Measurements from ENCODE around the gene ARHGAP26. TPM values are rescaled to one million over a fixed set of nuclear protein-coding genes. Genes with fewer than 3 reads are reported as not detected.
A peak's percentile ranks its signal among the peaks of the same experiment; 100 is the strongest.

The ARHGAP26 gene
- total and polyA plus RNA-seq, 7 donors = 2.5 to 28.7 (median 12.0) TPM

- Histone ChIP-seq H3K9me3 (no peaks in the 10 kb centered on the region), H3K27ac (peak overlapping the region; percentile 80), H3K27me3 (ENCODE audit: insufficient read depth in 3 of 3, low read length in 2 of 3) (no peaks in the 10 kb centered on the region), H3K4me1 (peaks cover 16% of the 10 kb centered on the region), H3K36me3 (ENCODE audit: insufficient read depth in 1 of 2, low read depth in 1 of 2) (no peaks in the 10 kb centered on the region), H3K4me3 (peak overlapping the region; percentile 90)
- intact Hi-C loops (cut with DNase I) = loop anchor here in 1 of 2 donors (2.0 to 5.0 kb wide), 2 partner anchors 46 to 96 kb away; no protein-coding TSS in a partner anchor
- WGBS, 3 donors = 0 to 2% (median 0%) methylated on average over 69 to 86 of the region's 86 CpGs
- ATAC-seq (peak; percentile 10 to 28 (median 22)), DNase-seq (peak; percentile 51 to 80)
- no peak for TF ChIP-seq CTCF (IDR thresholded peaks at IDR 0.05)
Measured at GRCh38 chr5:142770650-142771609, 753 bp downstream of the ARHGAP26 start.

GRCh38 chr5:142771666-142772065, 1.5 kb downstream of the ARHGAP26 start:
- DNase-seq = no peak
- H3K27ac ChIP-seq = peak overlapping the region; percentile 80
- WGBS, 3 donors = 22 to 54% (median 24%) methylated on average over 5 of the region's 5 CpGs
- H3K36me3 ChIP-seq (ENCODE audit: insufficient read depth in 1 of 2, low read depth in 1 of 2) = no peaks in the 10 kb centered on the region
- TF ChIP-seq CTCF (IDR thresholded peaks at IDR 0.05) = no peak
- intact Hi-C loops (cut with DNase I) = loop anchor here in 1 of 2 donors (2.0 to 5.0 kb wide), 2 partner anchors 46 to 95 kb away; no protein-coding TSS in a partner anchor
- peak overlapping the region; percentile 90 for H3K4me3 ChIP-seq
- no peak for ATAC-seq
- peaks cover 16% of the 10 kb centered on the region for H3K4me1 ChIP-seq
- H3K27me3 ChIP-seq (ENCODE audit: insufficient read depth in 3 of 3, low read length in 2 of 3) = no peaks in the 10 kb centered on the region
- H3K9me3 ChIP-seq = no peaks in the 10 kb centered on the region

GRCh38 chr5:142772446-142773293, 2.5 kb downstream of the ARHGAP26 start:
- TF ChIP-seq CTCF (IDR thresholded peaks at IDR 0.05) = no peak
- intact Hi-C loops (cut with DNase I) = loop anchor here in 1 of 2 donors (5.0 kb wide), 1 partner anchor 45 kb away; no protein-coding TSS in a partner anchor
- DNase-seq = no peak
- peak overlapping the region; percentile 80 for H3K27ac ChIP-seq
- no peaks in the 10 kb centered on the region for H3K36me3 ChIP-seq (ENCODE audit: insufficient read depth in 1 of 2, low read depth in 1 of 2)
- peak overlapping the region; percentile 10 for H3K4me3 ChIP-seq
- peak in 3 of 4 donors; percentile 27 to 41 (median 31) for ATAC-seq
- no peaks in the 10 kb centered on the region for H3K27me3 ChIP-seq (ENCODE audit: insufficient read depth in 3 of 3, low read length in 2 of 3)
- H3K9me3 ChIP-seq = no peaks in the 10 kb centered on the region
- 41 to 71% (median 49%) methylated on average over 6 of the region's 6 CpGs for WGBS, 3 donors
- peaks cover 16% of the 10 kb centered on the region for H3K4me1 ChIP-seq

GRCh38 chr5:142777099-142777498, 6.9 kb downstream of the ARHGAP26 start:
- ATAC-seq = no peak
- 93 to 98% (median 96%) methylated on average over 2 of the region's 2 CpGs for WGBS, 3 donors
- no peak for TF ChIP-seq CTCF (IDR thresholded peaks at IDR 0.05)
- intact Hi-C loops (cut with DNase I) = no loop called here
- DNase-seq = no peak
- Histone ChIP-seq H3K4me3 (no peak overlapping the region), H3K36me3 (ENCODE audit: insufficient read depth in 1 of 2, low read depth in 1 of 2) (no peaks in the 10 kb centered on the region), H3K27ac (no peak overlapping the region), H3K27me3 (ENCODE audit: insufficient read depth in 3 of 3, low read length in 2 of 3) (no peaks in the 10 kb centered on the region), H3K9me3 (no peaks in the 10 kb centered on the region), H3K4me1 (peaks cover 37% of the 10 kb centered on the region)
